A549 (cell line): Measurements from ENCODE around the gene ATP9A.

Experiments
- HOXA7 ChIP-seq: fragments of 250-450 bp; sonication (Bioruptor Pico); IDR thresholded peaks from 2 replicates; pipeline ENCODE4 v1.5.0; 2020; ENCODE audit warnings: mild to moderate bottlenecking, moderate library complexity
- ZFP36 ChIP-seq: fragments of 450-650 bp; IDR thresholded peaks from 2 replicates; pipeline ENCODE4 v1.6.1; 2014; ENCODE audit warnings: borderline replicate concordance; ENCODE audit not compliant: partially characterized antibody

- TF ChIP-seq HOXA7 (no peak), ZFP36 (no peak)
Measured at GRCh38 chr20:51627586-51627985, 140.6 kb downstream of the ATP9A start.
